Fibroblast of villous mesenchyme (primary cell): ENCODE results near the gene ZNF655. TPM values are rescaled to one million over a fixed set of nuclear protein-coding genes. Genes with fewer than 3 reads are reported as not detected.
"Not testable (repeated sequence)": the region's sequence is repeated elsewhere in the genome, so short reads cannot be mapped to it uniquely, and the experiment has no call there.

Experiments used
- DNase-seq: peaks from one replicate; pipeline ENCODE4 v3.0.0-alpha.2; 2010; ENCODE audit warnings: low read depth
- H3K4me3 ChIP-seq: 2 replicates; pipeline ENCODE4 v1.5.1; 2011; ENCODE audit warnings: low read depth, mild to moderate bottlenecking, low read length
- total RNA-seq: library from RNA; depleted of rRNA; stranded (reverse); fragments of >200 nt; gene quantifications from 2 replicates; pipeline ENCODE4 v1.2.3, GENCODE V29; 2012
- TF ChIP-seq, protein P1 (sequence below): IDR thresholded peaks from 2 replicates; pipeline ENCODE4 v1.5.1; 2012; ENCODE audit warnings: low read depth, mild to moderate bottlenecking, low read length; ENCODE audit not compliant: insufficient read depth

Gene ZNF655
- total RNA-seq, 1 donor, result 88.5 TPM

DNA sequence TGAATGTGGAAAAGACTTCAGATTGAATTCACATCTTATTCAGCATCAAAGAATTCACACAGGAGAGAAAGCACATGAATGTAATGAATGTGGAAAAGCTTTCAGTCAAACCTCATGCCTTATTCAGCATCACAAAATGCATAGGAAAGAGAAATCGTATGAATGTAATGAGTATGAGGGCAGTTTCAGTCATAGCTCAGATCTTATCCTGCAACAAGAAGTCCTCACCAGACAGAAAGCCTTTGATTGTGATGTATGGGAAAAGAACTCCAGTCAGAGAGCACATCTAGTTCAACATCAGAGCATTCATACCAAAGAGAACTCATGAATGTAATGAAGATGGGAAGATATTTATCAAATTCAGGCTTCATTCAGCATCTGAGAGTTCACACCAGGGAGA lies 14.8 kb downstream of the ZNF655 start:
- H3K4me3 ChIP-seq, result no peak overlapping the region
- TF ChIP-seq, protein P1, sequence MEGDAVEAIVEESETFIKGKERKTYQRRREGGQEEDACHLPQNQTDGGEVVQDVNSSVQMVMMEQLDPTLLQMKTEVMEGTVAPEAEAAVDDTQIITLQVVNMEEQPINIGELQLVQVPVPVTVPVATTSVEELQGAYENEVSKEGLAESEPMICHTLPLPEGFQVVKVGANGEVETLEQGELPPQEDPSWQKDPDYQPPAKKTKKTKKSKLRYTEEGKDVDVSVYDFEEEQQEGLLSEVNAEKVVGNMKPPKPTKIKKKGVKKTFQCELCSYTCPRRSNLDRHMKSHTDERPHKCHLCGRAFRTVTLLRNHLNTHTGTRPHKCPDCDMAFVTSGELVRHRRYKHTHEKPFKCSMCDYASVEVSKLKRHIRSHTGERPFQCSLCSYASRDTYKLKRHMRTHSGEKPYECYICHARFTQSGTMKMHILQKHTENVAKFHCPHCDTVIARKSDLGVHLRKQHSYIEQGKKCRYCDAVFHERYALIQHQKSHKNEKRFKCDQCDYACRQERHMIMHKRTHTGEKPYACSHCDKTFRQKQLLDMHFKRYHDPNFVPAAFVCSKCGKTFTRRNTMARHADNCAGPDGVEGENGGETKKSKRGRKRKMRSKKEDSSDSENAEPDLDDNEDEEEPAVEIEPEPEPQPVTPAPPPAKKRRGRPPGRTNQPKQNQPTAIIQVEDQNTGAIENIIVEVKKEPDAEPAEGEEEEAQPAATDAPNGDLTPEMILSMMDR, result no peak
- DNase-seq, result no peak

DNA sequence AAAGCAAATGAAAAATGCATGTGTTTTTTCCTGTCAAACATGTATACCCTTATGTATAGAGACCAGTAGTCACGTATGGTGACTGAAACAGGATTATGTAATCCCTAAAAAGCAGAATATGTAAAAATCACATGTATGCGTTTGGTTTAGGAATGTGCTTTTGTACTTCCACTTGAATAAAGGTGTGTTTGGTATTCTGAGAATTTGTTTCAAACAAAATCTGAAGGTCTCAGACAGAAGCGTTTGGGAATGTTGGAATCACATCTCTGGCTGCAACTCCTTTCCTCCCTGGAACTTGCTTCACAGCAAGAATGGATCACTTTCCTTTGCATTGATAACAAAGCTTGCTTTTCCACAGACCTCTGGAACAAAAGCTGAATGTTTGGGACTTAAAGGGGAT lies 17.8 kb downstream of the ZNF655 start:
- no peak for DNase-seq
- TF ChIP-seq, protein P1, result no peak
- H3K4me3 ChIP-seq, result no peak overlapping the region

DNA sequence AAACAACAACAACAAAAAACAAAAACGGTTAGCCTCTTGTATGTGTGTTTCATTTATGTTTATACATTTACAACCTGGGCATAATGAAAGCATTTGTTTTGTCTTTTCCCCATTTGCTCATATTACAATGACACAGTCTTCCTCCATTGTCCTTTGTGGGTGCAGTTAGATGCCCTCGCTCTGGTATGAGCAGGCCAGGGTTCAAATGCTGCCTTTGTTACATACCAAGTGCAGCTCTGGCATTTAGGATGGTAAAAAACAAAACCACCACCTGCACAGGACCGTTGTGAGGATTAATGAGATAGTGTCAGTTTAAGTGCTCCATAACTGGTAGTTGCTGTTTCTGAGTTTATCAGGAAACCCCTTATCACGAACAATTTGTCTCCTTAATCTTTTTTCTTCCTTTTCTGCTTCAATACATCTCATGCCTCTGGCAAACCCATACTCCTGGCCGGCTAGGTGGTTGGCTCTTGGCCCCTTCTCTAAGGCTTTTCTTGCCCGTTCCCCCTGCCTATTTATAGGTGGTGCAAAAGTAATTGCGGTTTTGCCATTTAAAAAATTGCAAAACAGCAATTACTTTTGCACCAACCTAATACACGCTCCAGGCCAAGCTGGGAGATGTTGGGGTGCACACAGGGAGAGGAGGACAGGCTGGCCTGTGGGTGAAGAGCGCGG lies 21.0 kb downstream of the ZNF655 start:
- TF ChIP-seq, protein P1, result no peak
- DNase-seq, result no peak
- peak overlapping the region; percentile 62 for H3K4me3 ChIP-seq

DNA sequence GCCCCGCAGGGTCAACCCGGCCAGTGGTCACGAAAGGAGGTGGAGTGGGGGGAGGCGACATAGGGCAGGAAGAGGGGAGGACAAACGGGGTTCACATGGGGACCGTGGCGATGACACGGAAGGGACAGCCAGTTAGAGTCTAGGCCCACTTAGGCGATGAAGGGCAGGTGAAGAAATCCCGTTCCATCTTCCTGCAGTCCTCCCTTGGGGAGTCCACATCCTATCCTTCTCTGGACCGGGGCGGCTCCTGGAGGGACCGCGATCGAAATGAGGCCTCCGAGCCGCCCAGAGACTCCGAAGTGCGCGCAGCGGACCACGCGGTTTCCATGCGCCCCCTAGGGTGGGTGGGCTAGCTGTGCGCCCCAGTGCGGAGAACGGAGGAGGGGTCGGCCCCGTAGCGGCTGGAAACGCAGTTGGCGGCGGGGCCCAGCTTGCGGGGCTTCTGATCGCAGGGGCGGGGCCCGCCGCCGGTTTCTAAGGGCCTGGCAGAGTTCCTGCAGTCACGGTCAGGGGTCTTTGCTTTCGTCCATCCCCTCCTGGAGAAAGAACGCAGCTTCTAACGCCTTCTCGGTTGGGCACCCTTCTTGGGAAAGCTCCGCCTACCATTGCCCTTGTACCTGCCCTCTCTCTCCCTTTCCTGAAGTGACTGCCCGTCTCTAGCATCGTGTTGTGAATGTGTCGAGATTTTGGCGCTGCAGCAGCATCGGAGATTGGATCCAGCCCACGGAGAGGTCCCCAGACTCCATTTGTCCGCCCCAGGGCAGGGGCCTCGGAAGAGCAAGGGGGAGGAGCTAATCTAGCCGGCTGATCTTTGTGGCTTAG lies 21.7 kb downstream of the ZNF655 start:
- TF ChIP-seq, protein P1, result peak; percentile 61
- peak overlapping the region; percentile 62 for H3K4me3 ChIP-seq

DNA sequence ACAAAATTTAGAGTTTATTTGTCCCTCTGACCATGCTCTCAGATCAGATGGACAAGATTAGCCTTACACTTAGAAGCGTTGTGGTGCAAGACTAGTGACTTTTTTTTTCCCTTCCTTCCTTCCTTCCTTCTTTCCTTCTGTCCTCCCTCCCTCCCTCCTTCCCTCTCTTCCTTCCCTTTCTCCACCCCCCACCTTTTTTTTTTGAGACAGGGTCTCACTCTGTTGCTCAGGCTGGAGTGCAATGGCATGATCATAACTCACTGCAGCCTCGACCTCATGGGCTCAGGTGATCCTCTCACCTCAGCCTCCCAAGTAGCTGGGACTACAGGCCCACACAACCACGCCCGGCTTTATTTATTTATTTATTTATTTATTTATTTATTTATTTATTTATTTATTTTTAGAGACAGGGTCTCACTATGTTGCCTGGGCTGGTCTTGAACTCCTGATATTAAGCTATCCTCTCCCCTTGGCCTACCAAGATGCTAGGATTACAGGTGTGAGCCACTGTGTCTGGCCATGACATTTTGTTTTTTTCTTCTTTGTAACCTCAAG lies 22.4 kb downstream of the ZNF655 start:
- H3K4me3 ChIP-seq, result peak overlapping the region; percentile 62
- not testable (repeated sequence) for DNase-seq

More for the DNA sequence above, 21.7 kb downstream of the ZNF655 start:
- peak; percentile 46 for DNase-seq

DNA sequence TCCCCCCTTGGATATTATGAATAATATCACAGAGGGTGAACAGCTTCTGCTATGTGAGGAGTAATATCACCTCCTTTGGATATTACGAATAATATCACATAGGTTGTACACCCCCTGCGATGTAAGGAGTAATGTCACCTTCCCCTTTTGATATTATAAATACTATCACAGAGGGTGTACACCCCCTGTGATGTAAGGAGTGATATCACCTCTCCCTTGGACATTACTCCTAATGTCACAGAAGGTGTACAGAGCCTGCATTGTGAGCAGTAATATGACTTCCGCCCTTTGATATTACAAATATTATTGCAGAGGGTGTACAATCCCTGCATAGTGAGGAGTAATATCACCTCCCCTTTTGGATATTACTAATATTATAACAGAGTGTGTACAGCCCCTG lies 30.4 kb downstream of the ZNF655 start:
- no peak overlapping the region for H3K4me3 ChIP-seq

More for the DNA sequence above, 30.4 kb downstream of the ZNF655 start:
- DNase-seq, result no peak
- TF ChIP-seq, protein P1, result no peak
